ENCODE measurements around the gene RYR3. TPM values are rescaled to one million over a fixed set of nuclear protein-coding genes. Genes with fewer than 3 reads are reported as not detected.

Gene RYR3
- total and polyA plus RNA-seq, 10 of the 15 experiments (the other 5 are each of a cell fraction or from before 2014, with no cell fraction given): under 0.01 to 0.44 (median 0.16) TPM; not detected in 5

- H3K4me2 ChIP-seq (ENCODE audit: control insufficient read depth, insufficient read depth): no peak overlapping the region
- no TSS peak for BruUV-seq (replicated peaks)
- SMC1A ChIA-PET (ENCODE audit: uncharacterized antibody, unreplicated experiment): interaction anchor here (0.5 kb wide), 1 partner anchor 14 kb away, joined by 3 read pairs; no protein-coding TSS in a partner anchor
Observed at GRCh38 chr15:33380406-33380805, 69.6 kb downstream of the RYR3 start.

More at GRCh38 chr15:33380406-33380805, 69.6 kb downstream of the RYR3 start:
- TF ChIP-seq, protein P1, sequence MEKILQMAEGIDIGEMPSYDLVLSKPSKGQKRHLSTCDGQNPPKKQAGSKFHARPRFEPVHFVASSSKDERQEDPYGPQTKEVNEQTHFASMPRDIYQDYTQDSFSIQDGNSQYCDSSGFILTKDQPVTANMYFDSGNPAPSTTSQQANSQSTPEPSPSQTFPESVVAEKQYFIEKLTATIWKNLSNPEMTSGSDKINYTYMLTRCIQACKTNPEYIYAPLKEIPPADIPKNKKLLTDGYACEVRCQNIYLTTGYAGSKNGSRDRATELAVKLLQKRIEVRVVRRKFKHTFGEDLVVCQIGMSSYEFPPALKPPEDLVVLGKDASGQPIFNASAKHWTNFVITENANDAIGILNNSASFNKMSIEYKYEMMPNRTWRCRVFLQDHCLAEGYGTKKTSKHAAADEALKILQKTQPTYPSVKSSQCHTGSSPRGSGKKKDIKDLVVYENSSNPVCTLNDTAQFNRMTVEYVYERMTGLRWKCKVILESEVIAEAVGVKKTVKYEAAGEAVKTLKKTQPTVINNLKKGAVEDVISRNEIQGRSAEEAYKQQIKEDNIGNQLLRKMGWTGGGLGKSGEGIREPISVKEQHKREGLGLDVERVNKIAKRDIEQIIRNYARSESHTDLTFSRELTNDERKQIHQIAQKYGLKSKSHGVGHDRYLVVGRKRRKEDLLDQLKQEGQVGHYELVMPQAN (conservative IDR thresholded peaks at IDR 0.05): no peak
- TF ChIP-seq FOXM1 (IDR thresholded peaks at IDR 0.05; ENCODE audit: low read depth, low read length) (no peak), PML (IDR thresholded peaks at IDR 0.05; ENCODE audit: low read length) (no peak), TCF3 (IDR thresholded peaks at IDR 0.05; ENCODE audit: borderline replicate concordance, insufficient read depth, low read depth, low read length) (no peak), CBFB (IDR thresholded peaks at IDR 0.05; ENCODE audit: low read depth) (no peak), MXI1 (IDR thresholded peaks at IDR 0.05; ENCODE audit: low read depth, low read length) (no peak), RAD21 (IDR thresholded peaks at IDR 0.05; ENCODE audit: insufficient read depth, low read depth, low read length) (no peak), BCL11A (IDR thresholded peaks at IDR 0.05; ENCODE audit: low read depth, low read length) (no peak), MAX (IDR thresholded peaks at IDR 0.05; ENCODE audit: low read depth, low read length) (no peak), HCFC1 (IDR thresholded peaks at IDR 0.05; ENCODE audit: low read length) (no peak), CHD4 (IDR thresholded peaks at IDR 0.05) (no peak), RAD51 (IDR thresholded peaks at IDR 0.05) (no peak), MTA2 (IDR thresholded peaks at IDR 0.05; ENCODE audit: low read depth) (no peak), NFYB (IDR thresholded peaks at IDR 0.05; ENCODE audit: insufficient read depth, low read depth, low read length) (no peak), CBX5 (IDR thresholded peaks at IDR 0.05; ENCODE audit: low read depth) (no peak), NR2C1 (IDR thresholded peaks at IDR 0.05) (no peak), DPF2 (IDR thresholded peaks at IDR 0.05) (no peak), JUNB (IDR thresholded peaks at IDR 0.05) (no peak), WRNIP1 (IDR thresholded peaks at IDR 0.05; ENCODE audit: borderline replicate concordance, low read depth, low read length) (no peak)
- ChIA-PET RAD21 (ENCODE audit: unreplicated experiment) (no interaction called here), CTCF (no interaction called here), POLR2A (no interaction called here)
- H3K27me3 ChIP-seq (replicated peaks in 1 of 2; ENCODE audit: control insufficient read depth in 2 of 2, insufficient read depth in 2 of 2, low read length in 1 of 2): peaks cover 0 to 2% of the 10 kb centered on the region in 2 experiments; a peak in 1 of 4 replicates
- 58% methylated on average over 8 of the region's 8 CpGs for WGBS (ENCODE audit: insufficient coverage, insufficient replicate concordance, low lambda C conversion rate, missing lambda C conversion rate)
- no peaks in the 10 kb centered on the region for H3K9me3 ChIP-seq (replicated peaks; ENCODE audit: control insufficient read depth, insufficient read depth, low read length)
- no peak for FAIRE-seq
- no peak overlapping the region for H3K27ac ChIP-seq (ENCODE audit: control insufficient read depth, insufficient read depth)
- intact Hi-C loops (cut with micrococcal nuclease; ENCODE audit: unreplicated experiment) (loop anchor here (10.0 kb wide), 1 partner anchor 296 kb away; no protein-coding TSS in a partner anchor), in situ Hi-C loops (cut with MboI) (no loop called here)
- no peak overlapping the region for H3K4me3 ChIP-seq
- no peaks in the 10 kb centered on the region for H3K36me3 ChIP-seq (ENCODE audit: control insufficient read depth in 2 of 2, insufficient read depth in 2 of 2, low read length in 1 of 2)
- no peaks in the 10 kb centered on the region for H3K79me2 ChIP-seq (ENCODE audit: control insufficient read depth, insufficient read depth, low read length)
- no peak overlapping the region for H3K9ac ChIP-seq (ENCODE audit: control insufficient read depth, insufficient read depth, low read length)
- H4K20me1 ChIP-seq (ENCODE audit: control insufficient read depth, insufficient read depth): no peaks in the 10 kb centered on the region
- ATAC-seq: no peak
- H3K4me1 ChIP-seq (ENCODE audit: control insufficient read depth, insufficient read depth, low read length): no peaks in the 10 kb centered on the region
- no peak overlapping the region for H2AFZ ChIP-seq (ENCODE audit: control insufficient read depth, low read depth, low read length)
- DNase-seq (ENCODE audit: low read depth, low spot score): no peak
